Left cardiac atrium (tissue), 4 donors: ENCODE measurements around the gene DOCK1. TPM values are rescaled to one million over a fixed set of nuclear protein-coding genes. Genes with fewer than 3 reads are reported as not detected.

Source experiments
- ATAC-seq, 2 donors: fragments of 200-7000 bp; cut with Tn5 transposase; one replicate each; pipeline ENCODE4 v1.9.1; 2020; ENCODE audit warnings: mild to moderate bottlenecking in 2 of 2, moderate library complexity in 2 of 2
- DNase-seq: peaks from one replicate; pipeline ENCODE4 v3.0.0-alpha.2; 2020
- intact Hi-C, 2 donors: fragments of 100-400 bp; cut with DNase I; formaldehyde crosslinking; loops; one replicate each; pipeline versions ENCODE4 v1.14.1 to v1.15.1; 2022 to 2023
- total RNA-seq, 2 donors: library from RNA; stranded (reverse); fragmentation: NEBNext Ultra II Directional; extraction: Animal tissue kit (Norgen Biotek cat#: 25700); gene quantifications; one replicate each; pipeline ENCODE4 v1.2.1, GENCODE V29; 2021
- donor health status: DM: no; HTN: yes; CAD: no.
- donor health status: DM: no; HTN: yes; CAD: no; lungs with severe emphysema.
- donor health status: DM: yes; HTN: yes; CAD: no.
- donor health status: Dilated cardiomyopathy.

Gene DOCK1
- total RNA-seq, 2 donors from 2014 or later = 19.5 to 27.3 TPM

GRCh38 chr10:127343821-127344220 lies 438.6 kb downstream of the DOCK1 start:
- ATAC-seq = peak in 1 of 2 donors; percentile 27
- intact Hi-C loops = no loop called here
- no peak for DNase-seq

GRCh38 chr10:127344346-127344745 lies 439.1 kb downstream of the DOCK1 start:
- no peak for DNase-seq
- ATAC-seq = no peak
- intact Hi-C loops = no loop called here

- ATAC-seq = no peak
- intact Hi-C loops = no loop called here
- no peak for DNase-seq
Measured at GRCh38 chr10:127345231-127345965, 440.2 kb downstream of the DOCK1 start.

- DNase-seq = no peak
- intact Hi-C loops = no loop called here
- no peak for ATAC-seq
Measured at GRCh38 chr10:127346604-127347003, 441.4 kb downstream of the DOCK1 start.

GRCh38 chr10:127347202-127347959 lies 442.2 kb downstream of the DOCK1 start:
- no peak for ATAC-seq
- no peak for DNase-seq
- intact Hi-C loops = no loop called here

- DNase-seq (no peak), ATAC-seq (no peak)
- intact Hi-C loops = no loop called here
Measured at GRCh38 chr10:127349737-127350136, 444.5 kb downstream of the DOCK1 start.

GRCh38 chr10:127351542-127351941 lies 446.3 kb downstream of the DOCK1 start:
- ATAC-seq (no peak), DNase-seq (no peak)
- intact Hi-C loops = no loop called here

- ATAC-seq (no peak), DNase-seq (no peak)
- intact Hi-C loops = no loop called here
Measured at GRCh38 chr10:127353544-127353943, 448.3 kb downstream of the DOCK1 start.

GRCh38 chr10:127354255-127354654 lies 449.0 kb downstream of the DOCK1 start:
- intact Hi-C loops = no loop called here
- ATAC-seq (no peak), DNase-seq (no peak)

GRCh38 chr10:127354992-127355391 lies 449.8 kb downstream of the DOCK1 start:
- DNase-seq (no peak), ATAC-seq (no peak)
- intact Hi-C loops = no loop called here

GRCh38 chr10:127356360-127356759 lies 451.1 kb downstream of the DOCK1 start:
- intact Hi-C loops = no loop called here
- ATAC-seq = no peak

GRCh38 chr10:127357265-127357664 lies 452.0 kb downstream of the DOCK1 start:
- ATAC-seq (no peak), DNase-seq (no peak)
- intact Hi-C loops = no loop called here

More at GRCh38 chr10:127356360-127356759, 451.1 kb downstream of the DOCK1 start:
- no peak for DNase-seq

GRCh38 chr10:127358337-127358736 lies 453.1 kb downstream of the DOCK1 start:
- ATAC-seq = no peak
- intact Hi-C loops = no loop called here
- no peak for DNase-seq

- ATAC-seq = no peak
Measured at GRCh38 chr10:127364034-127364433, 458.8 kb downstream of the DOCK1 start.

GRCh38 chr10:127368101-127368500 lies 462.9 kb downstream of the DOCK1 start:
- ATAC-seq (no peak), DNase-seq (no peak)
- intact Hi-C loops = no loop called here

More at GRCh38 chr10:127364034-127364433, 458.8 kb downstream of the DOCK1 start:
- DNase-seq = no peak
- intact Hi-C loops = no loop called here

- intact Hi-C loops = no loop called here
- ATAC-seq (no peak), DNase-seq (no peak)
Measured at GRCh38 chr10:127368929-127369328, 463.7 kb downstream of the DOCK1 start.

GRCh38 chr10:127370601-127371000 lies 465.4 kb downstream of the DOCK1 start:
- no peak for DNase-seq
- intact Hi-C loops = no loop called here
- no peak for ATAC-seq

- DNase-seq (no peak), ATAC-seq (no peak)
- intact Hi-C loops = no loop called here
Measured at GRCh38 chr10:127372361-127372760, 467.1 kb downstream of the DOCK1 start.

GRCh38 chr10:127374074-127374680 lies 468.9 kb downstream of the DOCK1 start:
- ATAC-seq = no peak
- no peak for DNase-seq
- intact Hi-C loops = no loop called here

GRCh38 chr10:127374901-127375300 lies 469.7 kb downstream of the DOCK1 start:
- intact Hi-C loops = no loop called here
- DNase-seq = no peak
- no peak for ATAC-seq
